ENCODE data around the gene GFI1B.

GFI1B gene

DNA sequence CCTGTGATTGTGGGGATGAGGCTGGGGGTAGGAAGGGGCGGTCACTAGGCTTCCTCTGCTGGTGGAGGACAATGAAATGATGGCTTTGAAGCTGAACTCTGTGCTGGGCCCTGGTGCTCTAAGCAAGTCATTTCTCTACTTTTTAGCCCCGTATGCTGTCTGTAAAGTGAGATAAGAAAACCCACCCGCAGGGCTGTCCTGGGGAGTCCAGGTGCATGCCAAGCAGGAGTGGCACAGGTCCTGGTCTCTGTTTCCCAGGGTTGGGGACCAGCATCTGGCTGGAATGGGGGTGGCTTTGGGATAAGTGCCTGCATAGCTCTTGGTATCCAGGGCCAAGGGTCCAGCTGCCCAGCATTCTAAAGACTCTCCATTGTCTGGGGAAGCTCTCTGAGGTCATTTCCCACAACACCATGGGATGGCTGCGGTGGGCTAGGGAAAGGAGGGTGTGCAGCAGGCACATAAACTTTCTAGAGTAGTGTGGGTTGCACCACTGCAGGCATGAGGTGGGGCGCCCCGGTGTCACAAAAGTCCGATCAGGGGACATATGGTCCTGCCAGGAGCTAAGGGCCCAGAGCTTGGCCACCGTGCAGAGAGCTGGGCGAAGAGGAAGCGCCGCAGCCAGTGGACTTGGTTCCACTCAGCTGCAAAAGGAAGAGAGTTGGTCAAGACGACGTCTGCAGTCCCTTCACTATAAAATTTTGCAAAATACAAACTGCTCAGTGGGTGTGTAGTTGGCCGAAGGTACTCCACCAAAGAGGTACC, 26.7 kb downstream of the GFI1B start:
- no peak for FAIRE-seq
- DNase-seq (ENCODE audit: insufficient read length, low spot score), result no peak
- TF ChIP-seq, protein P1, sequence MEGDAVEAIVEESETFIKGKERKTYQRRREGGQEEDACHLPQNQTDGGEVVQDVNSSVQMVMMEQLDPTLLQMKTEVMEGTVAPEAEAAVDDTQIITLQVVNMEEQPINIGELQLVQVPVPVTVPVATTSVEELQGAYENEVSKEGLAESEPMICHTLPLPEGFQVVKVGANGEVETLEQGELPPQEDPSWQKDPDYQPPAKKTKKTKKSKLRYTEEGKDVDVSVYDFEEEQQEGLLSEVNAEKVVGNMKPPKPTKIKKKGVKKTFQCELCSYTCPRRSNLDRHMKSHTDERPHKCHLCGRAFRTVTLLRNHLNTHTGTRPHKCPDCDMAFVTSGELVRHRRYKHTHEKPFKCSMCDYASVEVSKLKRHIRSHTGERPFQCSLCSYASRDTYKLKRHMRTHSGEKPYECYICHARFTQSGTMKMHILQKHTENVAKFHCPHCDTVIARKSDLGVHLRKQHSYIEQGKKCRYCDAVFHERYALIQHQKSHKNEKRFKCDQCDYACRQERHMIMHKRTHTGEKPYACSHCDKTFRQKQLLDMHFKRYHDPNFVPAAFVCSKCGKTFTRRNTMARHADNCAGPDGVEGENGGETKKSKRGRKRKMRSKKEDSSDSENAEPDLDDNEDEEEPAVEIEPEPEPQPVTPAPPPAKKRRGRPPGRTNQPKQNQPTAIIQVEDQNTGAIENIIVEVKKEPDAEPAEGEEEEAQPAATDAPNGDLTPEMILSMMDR (IDR thresholded peaks at IDR 0.05; ENCODE audit: insufficient read depth, missing control alignments), result no peak

DNA sequence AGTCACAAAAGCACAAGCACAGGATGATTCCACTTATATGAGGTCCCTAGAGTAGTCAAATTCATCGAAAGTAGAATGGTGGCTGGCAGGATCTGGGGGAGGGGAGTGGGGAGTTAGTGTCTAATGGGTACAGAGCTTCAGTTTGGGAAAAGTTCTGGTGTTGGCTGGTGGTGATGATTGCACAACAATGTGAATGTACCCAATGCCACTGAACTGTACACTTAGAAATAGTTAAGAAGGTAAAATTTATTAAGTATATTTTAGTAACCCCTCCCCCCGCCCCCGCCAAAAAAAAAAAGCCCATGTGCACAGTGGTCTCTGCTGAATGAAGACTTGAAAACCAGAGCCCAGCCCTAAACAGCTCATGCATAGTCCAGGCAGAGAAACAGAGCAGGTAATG, 27.5 kb downstream of the GFI1B start:
- TF ChIP-seq, protein P1 (IDR thresholded peaks at IDR 0.05; ENCODE audit: insufficient read depth, missing control alignments), result no peak
- DNase-seq (ENCODE audit: insufficient read length, low spot score) (no peak), FAIRE-seq (no peak)

DNA sequence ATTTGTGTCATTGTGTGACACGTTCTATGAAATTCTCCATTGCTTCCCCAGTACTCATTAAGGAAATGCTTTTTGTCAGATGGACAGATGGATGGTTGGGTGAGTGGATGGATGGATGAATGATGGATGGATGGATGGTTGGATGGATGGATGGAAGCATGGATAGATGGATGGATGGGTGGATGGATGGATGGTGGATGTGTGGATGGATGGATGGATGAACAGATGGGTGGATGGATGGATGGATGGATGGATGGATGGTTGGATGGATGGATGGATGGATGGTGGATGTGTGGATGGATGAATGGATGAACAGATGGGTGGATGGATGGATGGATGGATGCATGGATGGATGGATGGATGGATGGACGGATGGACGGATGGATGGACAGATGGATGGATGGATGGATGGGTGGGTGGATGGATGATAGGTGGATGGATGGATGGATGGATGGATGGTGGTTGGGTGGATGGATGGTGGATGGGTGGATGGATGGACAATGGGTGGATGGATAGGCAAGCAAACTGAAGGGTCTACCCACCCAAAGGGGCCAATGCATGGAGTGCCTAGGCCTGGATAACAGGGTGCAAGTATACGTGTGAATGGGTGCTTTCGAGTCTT, 28.3 kb downstream of the GFI1B start:
- FAIRE-seq (no peak), DNase-seq (ENCODE audit: insufficient read length, low spot score) (no peak)
- TF ChIP-seq, protein P1 (IDR thresholded peaks at IDR 0.05; ENCODE audit: insufficient read depth, missing control alignments), result no peak

DNA sequence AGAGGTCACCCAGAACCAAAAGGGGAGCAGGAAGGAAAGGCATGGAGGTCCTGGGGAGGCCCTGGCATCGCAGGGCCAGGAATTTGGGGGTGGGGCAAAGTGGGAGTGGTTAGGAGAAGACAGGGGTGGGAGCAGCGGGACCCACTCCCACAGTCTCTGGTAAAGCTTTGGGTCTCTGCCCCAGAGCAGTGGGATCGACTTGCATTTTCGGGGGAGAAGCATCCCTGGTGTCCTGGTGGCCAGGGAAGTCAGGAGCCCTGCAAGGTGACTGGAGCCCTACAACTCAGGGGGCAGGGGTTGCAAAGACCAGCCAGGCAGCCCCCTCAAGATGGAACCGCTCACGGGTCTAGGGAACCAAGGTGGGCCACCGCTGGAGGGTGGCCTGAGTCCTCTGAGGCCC, 29.9 kb downstream of the GFI1B start:
- TF ChIP-seq, protein P1 (IDR thresholded peaks at IDR 0.05; ENCODE audit: insufficient read depth, missing control alignments), result no peak
- FAIRE-seq, result no peak
- DNase-seq (ENCODE audit: insufficient read length, low spot score), result no peak

DNA sequence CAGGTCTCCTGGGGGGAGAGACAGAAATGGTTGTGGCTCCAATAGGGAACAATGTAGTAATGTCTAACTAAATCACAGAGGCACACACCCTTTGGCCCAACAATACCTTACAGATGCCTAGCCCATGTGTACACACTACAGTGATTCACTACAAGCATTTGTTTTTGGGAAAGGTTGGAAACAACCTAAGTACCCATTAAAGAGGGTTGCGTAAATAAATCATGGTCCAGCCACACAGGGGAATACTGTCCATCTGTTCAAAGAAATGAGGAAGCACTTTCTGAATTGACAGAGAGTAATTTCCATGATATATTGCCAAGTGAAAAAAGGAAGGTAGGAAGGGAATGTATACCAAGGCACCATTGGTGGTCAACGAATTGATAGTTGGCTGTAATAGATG, 30.3 kb downstream of the GFI1B start:
- DNase-seq (ENCODE audit: insufficient read length, low spot score), result no peak
- FAIRE-seq, result no peak
- TF ChIP-seq, protein P1 (IDR thresholded peaks at IDR 0.05; ENCODE audit: insufficient read depth, missing control alignments), result no peak

DNA sequence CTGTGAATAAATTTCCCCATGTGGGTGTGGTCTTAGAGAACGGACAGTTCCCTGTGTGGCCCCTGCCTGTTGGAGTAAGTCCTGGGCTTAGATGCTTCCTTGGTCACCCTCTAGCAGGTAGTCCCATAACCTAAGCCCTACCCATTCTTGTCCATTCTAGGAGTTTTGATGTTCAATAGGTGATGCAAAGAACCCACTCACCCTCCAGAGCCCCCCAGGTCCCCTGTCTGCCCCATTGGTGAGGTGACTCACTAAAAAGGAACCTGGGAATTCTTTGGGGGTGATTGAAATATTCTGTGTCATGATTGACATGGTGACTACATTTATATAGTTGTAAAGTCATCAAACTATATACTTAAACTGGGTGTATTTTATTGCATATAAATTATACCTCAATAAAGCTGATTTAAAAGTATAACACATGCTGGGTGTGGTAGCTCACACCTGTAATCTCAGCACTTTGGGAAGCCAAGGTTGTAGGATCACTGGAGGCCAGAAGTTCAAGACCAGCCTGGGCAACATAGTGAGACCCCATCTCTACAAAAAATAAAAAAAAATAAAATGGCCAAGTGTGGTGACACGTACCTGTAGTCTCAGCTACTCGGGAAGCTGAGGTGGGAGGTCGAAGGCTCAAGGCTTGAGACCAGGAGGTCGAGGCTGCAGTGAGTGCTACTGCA, 31.6 kb downstream of the GFI1B start:
- no peak for DNase-seq (ENCODE audit: insufficient read length, low spot score)
- TF ChIP-seq, protein P1 (IDR thresholded peaks at IDR 0.05; ENCODE audit: insufficient read depth, missing control alignments), result no peak
- FAIRE-seq, result no peak

Measured in D721Med (cell line).